Measurements from ENCODE around the gene TAF6L. TPM values are rescaled to one million over a fixed set of nuclear protein-coding genes. Genes with fewer than 3 reads are reported as not detected.

The TAF6L gene
- total and polyA plus RNA-seq, 2 donors (not counting 3 experiments of a cell fraction or from before 2014, with no cell fraction given) = 28.9 to 33.3 TPM

GRCh38 chr11:62752177-62752785 is 18.9 kb upstream of the TAF6L start:
- Histone ChIP-seq H3K79me2 (ENCODE audit: control insufficient read depth, insufficient read depth, low read length) (peaks cover 10% of the 10 kb centered on the region), H3K4me2 (ENCODE audit: insufficient read depth, low read length) (no peak overlapping the region), H2AFZ (ENCODE audit: low read depth, low read length) (no peak overlapping the region), H3K9ac (replicated peaks; ENCODE audit: extremely low read depth, insufficient read depth, low read length) (no peak overlapping the region), H3K27me3 (ENCODE audit: control insufficient read depth in 2 of 2, insufficient read depth in 2 of 2, low read length in 2 of 2) (no peaks in the 10 kb centered on the region), H3K9me1 (replicated peaks; ENCODE audit: control insufficient read depth, extremely low read depth, insufficient read depth, low read length) (no peaks in the 10 kb centered on the region), H3K9me3 (replicated peaks; ENCODE audit: control insufficient read depth, insufficient read depth, low read length) (no peaks in the 10 kb centered on the region), H3K4me1 (ENCODE audit: control insufficient read depth, extremely low read depth, insufficient read depth, low read length) (peaks cover 5% of the 10 kb centered on the region), H3K4me3 (replicated peaks in 1 of 3; ENCODE audit: insufficient read depth in 1 of 3, low read depth in 1 of 3, low read length in 3 of 3) (no peak overlapping the region), H3K27ac (ENCODE audit: insufficient read depth, low read depth, low read length) (no peak overlapping the region), H4K20me1 (replicated peaks; ENCODE audit: control insufficient read depth, extremely low read depth, insufficient read depth, low read length) (no peaks in the 10 kb centered on the region), H3K36me3 (ENCODE audit: control insufficient read depth in 2 of 2, extremely low read depth in 1 of 2, insufficient read depth in 2 of 2, low read length in 2 of 2) (peaks cover 0 to 5% of the 10 kb centered on the region in 2 experiments)
- FAIRE-seq = no peak
- POLR2A ChIA-PET = no interaction called here
- TF ChIP-seq MYC (IDR thresholded peaks at IDR 0.05; ENCODE audit: low read depth, low read length) (no peak), POLR2AphosphoS5 (IDR thresholded peaks at IDR 0.05; ENCODE audit: insufficient read depth, low read depth, low read length) (no peak), POLR2A (IDR thresholded peaks at IDR 0.05; ENCODE audit: low read depth, low read length) (no peak), GATA2 (IDR thresholded peaks at IDR 0.05; ENCODE audit: insufficient read depth, insufficient read length, low read depth, low read length) (no peak)
- dilution Hi-C loops (cut with MboI; ENCODE audit: extremely low pct_ligation_motif_present, low sequenced_read_pairs) (no loop called here), intact Hi-C loops (cut with micrococcal nuclease) (loop anchor here (5.0 kb wide), 1 partner anchor 1085 kb away; the partner anchor contains the start of gene MARK2)
- CTCF ChIA-PET = interaction anchor here (1.9 to 2.5 kb wide), 2 partner anchors 9 to 23 kb away, joined by 4 to 8 read pairs; no protein-coding TSS in a partner anchor
- DNase-seq (ENCODE audit: low read depth, low spot score) = no peak
- BruUV-seq (replicated peaks) = no TSS peak

GRCh38 chr11:62752994-62753735 is 18.0 kb upstream of the TAF6L start:
- H3K9me1 ChIP-seq (replicated peaks; ENCODE audit: control insufficient read depth, extremely low read depth, insufficient read depth, low read length) = no peaks in the 10 kb centered on the region
- no peak for DNase-seq (ENCODE audit: low read depth, low spot score)
- ChIA-PET POLR2A (interaction anchor here (0.9 to 2.0 kb wide), 12 partner anchors 9 to 107 kb away, joined by 3 to 22 read pairs (median 5); partner anchors contain the start of genes C11orf98, CSKMT, GANAB and HNRNPUL2), CTCF (interaction anchor here (0.9 to 2.7 kb wide), 14 partner anchors 8 to 210 kb away, joined by 3 to 26 read pairs (median 5); partner anchors contain the start of genes C11orf98, CSKMT, HNRNPUL2 and INTS5)
- no peaks in the 10 kb centered on the region for H3K27me3 ChIP-seq (ENCODE audit: control insufficient read depth in 2 of 2, insufficient read depth in 2 of 2, low read length in 2 of 2)
- TF ChIP-seq GATA2 (IDR thresholded peaks at IDR 0.05; ENCODE audit: insufficient read depth, insufficient read length, low read depth, low read length) (no peak), CTCF (IDR thresholded peaks at IDR 0.05; ENCODE audit: extremely low read depth in 1 of 2, insufficient read depth in 1 of 2, low read depth in 1 of 2, low read length in 2 of 2) (no peak), MYC (IDR thresholded peaks at IDR 0.05; ENCODE audit: low read depth, low read length) (no peak), JUN (IDR thresholded peaks at IDR 0.05; ENCODE audit: borderline replicate concordance, insufficient read depth, insufficient read length, low read depth) (no peak), EZH2 (IDR thresholded peaks at IDR 0.05; ENCODE audit: borderline replicate concordance, low read depth, low read length, severe bottlenecking) (no peak), MAX (IDR thresholded peaks at IDR 0.05; ENCODE audit: insufficient read depth, insufficient read length) (no peak), POLR2A (IDR thresholded peaks at IDR 0.05; ENCODE audit: low read depth, low read length) (no peak), POLR2AphosphoS5 (IDR thresholded peaks at IDR 0.05; ENCODE audit: insufficient read depth, low read depth, low read length) (no peak)
- no peak overlapping the region for H3K9ac ChIP-seq (replicated peaks; ENCODE audit: extremely low read depth, insufficient read depth, low read length)
- peak overlapping the region; percentile 61 for H2AFZ ChIP-seq (ENCODE audit: low read depth, low read length)
- H3K4me1 ChIP-seq (ENCODE audit: control insufficient read depth, extremely low read depth, insufficient read depth, low read length) = peaks cover 5% of the 10 kb centered on the region
- no peak for FAIRE-seq
- peak overlapping the region in 2 of 3 experiments; percentile 67 to 71 for H3K4me3 ChIP-seq (replicated peaks in 1 of 3; ENCODE audit: insufficient read depth in 1 of 3, low read depth in 1 of 3, low read length in 3 of 3)
- intact Hi-C loops (cut with micrococcal nuclease) = loop anchor here (1.0 to 5.0 kb wide), 3 partner anchors 8 to 1084 kb away; partner anchors contain the start of genes MARK2, POLR2G and TTC9C
- H3K36me3 ChIP-seq (ENCODE audit: control insufficient read depth in 2 of 2, extremely low read depth in 1 of 2, insufficient read depth in 2 of 2, low read length in 2 of 2) = peaks cover 0 to 5% of the 10 kb centered on the region in 2 experiments
- TSS peak; percentile 55 for BruUV-seq (replicated peaks)
- H3K9me3 ChIP-seq (replicated peaks; ENCODE audit: control insufficient read depth, insufficient read depth, low read length) = no peaks in the 10 kb centered on the region
- no peak overlapping the region for H3K27ac ChIP-seq (ENCODE audit: insufficient read depth, low read depth, low read length)
- dilution Hi-C loops (cut with MboI; ENCODE audit: extremely low pct_ligation_motif_present, low sequenced_read_pairs) = no loop called here
- H3K4me2 ChIP-seq (ENCODE audit: insufficient read depth, low read length) = peak overlapping the region; percentile 27
- H3K79me2 ChIP-seq (ENCODE audit: control insufficient read depth, insufficient read depth, low read length) = peaks cover 10% of the 10 kb centered on the region
- no peaks in the 10 kb centered on the region for H4K20me1 ChIP-seq (replicated peaks; ENCODE audit: control insufficient read depth, extremely low read depth, insufficient read depth, low read length)
